Measurements from ENCODE around the gene TSEN15.

The TSEN15 gene

DNA sequence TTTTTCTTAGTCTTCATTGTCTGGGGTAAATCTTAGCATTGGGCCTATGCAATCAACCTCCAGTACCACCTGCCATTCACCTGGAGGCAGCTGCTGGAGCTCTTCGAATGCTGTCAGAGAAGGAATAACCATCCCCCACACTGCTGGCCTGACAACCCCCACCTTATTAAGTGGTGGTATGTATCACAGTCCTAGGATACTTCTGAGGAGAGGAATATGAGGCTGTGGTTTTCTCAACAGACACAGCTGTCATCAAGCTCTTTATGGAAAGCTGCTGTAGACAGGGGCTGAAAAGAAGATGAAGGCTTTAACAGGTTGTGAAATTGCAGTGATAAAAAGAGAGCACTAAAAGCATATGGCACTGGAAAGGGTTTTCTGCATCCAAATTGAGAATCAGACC, 61.7 kb downstream of the TSEN15 start:
- no peak overlapping the region for H3K4me3 ChIP-seq (ENCODE audit: low read depth, low read length)
- TF ChIP-seq, protein P1, sequence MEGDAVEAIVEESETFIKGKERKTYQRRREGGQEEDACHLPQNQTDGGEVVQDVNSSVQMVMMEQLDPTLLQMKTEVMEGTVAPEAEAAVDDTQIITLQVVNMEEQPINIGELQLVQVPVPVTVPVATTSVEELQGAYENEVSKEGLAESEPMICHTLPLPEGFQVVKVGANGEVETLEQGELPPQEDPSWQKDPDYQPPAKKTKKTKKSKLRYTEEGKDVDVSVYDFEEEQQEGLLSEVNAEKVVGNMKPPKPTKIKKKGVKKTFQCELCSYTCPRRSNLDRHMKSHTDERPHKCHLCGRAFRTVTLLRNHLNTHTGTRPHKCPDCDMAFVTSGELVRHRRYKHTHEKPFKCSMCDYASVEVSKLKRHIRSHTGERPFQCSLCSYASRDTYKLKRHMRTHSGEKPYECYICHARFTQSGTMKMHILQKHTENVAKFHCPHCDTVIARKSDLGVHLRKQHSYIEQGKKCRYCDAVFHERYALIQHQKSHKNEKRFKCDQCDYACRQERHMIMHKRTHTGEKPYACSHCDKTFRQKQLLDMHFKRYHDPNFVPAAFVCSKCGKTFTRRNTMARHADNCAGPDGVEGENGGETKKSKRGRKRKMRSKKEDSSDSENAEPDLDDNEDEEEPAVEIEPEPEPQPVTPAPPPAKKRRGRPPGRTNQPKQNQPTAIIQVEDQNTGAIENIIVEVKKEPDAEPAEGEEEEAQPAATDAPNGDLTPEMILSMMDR (conservative IDR thresholded peaks at IDR 0.05; ENCODE audit: low read depth, low read length): no peak
- DNase-seq (ENCODE audit: low read depth): peak; percentile 66

DNA sequence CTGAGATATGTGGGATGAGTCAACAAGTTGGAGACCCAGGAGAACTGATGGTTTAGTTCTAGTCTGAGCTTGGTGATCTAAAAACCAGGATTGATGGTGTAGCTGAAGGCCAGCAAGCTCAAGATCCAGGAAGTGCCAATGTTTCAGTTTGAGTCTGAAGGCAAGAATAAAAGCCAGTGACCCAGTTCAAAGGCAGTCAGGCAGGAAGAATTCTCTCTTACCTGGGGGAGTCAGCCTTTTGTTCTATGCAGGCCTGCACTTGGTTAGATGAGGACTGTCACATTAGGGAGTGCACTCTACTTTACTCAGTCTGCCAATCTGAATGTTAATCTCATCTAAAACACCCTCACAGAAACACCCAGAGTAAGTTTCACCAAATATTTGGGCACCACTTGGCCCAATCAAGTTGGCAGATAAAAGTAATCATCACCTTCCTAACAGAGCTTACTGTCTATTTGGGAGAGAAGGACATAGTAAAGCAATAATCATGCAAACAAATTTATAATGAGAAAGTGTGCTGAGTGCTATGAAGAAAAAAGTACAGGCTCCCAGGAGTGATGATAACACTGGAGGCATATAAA, 63.4 kb downstream of the TSEN15 start:
- H3K4me3 ChIP-seq (ENCODE audit: low read depth, low read length): no peak overlapping the region
- no peak for DNase-seq (ENCODE audit: low read depth)
- TF ChIP-seq, protein P1 (conservative IDR thresholded peaks at IDR 0.05; ENCODE audit: low read depth, low read length): no peak

GRCh38 chr1:184116287-184116686, 64.8 kb downstream of the TSEN15 start:
- H3K4me3 ChIP-seq (ENCODE audit: low read depth, low read length): no peak overlapping the region
- TF ChIP-seq, protein P1 (conservative IDR thresholded peaks at IDR 0.05; ENCODE audit: low read depth, low read length): no peak
- peak; percentile 5 for DNase-seq (ENCODE audit: low read depth)

DNA sequence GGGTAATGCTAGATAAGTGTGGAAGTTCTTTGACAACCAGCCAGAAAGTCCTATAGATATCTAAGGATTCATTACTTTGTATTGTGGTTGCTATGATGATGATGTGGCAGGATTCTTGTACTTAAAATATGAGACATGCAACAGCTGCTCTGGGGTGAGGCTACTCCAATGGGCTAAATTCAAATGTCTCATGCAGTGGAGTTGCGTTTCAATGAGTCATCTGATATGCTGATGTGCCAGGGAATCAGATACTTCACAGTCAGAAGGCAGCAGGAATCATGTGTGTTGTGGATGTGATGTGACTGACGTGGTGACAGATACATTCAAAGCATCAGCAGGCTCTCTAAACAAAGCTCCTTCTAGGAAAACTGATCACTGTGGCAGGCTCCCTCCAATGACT, 66.5 kb downstream of the TSEN15 start:
- peak; percentile 95 for DNase-seq (ENCODE audit: low read depth)
- no peak overlapping the region for H3K4me3 ChIP-seq (ENCODE audit: low read depth, low read length)
- TF ChIP-seq, protein P1 (conservative IDR thresholded peaks at IDR 0.05; ENCODE audit: low read depth, low read length): no peak

Data from choroid plexus epithelial cell (primary cell).